Upper lobe of left lung (tissue), 4 donors: ENCODE measurements around the gene LARGE1.

Experiments
- POLR2AphosphoS5 ChIP-seq, 2 donors: sonication (generic); formaldehyde crosslinking; IDR thresholded peaks; one replicate each; pipeline ENCODE4 v1.5.1; 2017; ENCODE audit warnings: antibody characterized with exemption in 2 of 2
- TF ChIP-seq, protein P1 (sequence below), 6 experiments: fragments of 450-650 bp in 4 of 6; fragments of 200-600 bp in 2 of 6; sonication (generic) in 2 of 6; IDR thresholded peaks; one replicate each; pipeline ENCODE4 v1.5.1; 2016 to 2019; ENCODE audit warnings: antibody characterized with exemption in 6 of 6

DNA sequence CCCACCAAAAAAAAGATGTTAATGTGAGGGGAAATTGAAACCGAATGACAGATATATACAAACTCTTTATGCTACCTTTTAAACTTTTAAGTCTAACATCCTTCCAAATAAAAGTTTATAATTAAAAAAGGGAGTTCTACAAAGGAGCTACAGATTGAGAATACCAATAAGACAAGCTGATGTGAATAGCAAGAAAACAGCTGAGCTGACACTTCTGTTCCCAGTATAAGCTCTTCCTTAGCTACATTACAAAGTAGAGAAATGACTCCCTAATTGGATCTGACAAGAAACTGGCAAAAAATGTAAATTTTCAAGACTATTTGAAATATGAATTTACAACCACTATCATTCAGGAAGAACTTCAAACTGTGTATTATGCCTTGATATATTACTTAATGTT, 567.5 kb downstream of the LARGE1 start:
- TF ChIP-seq POLR2AphosphoS5 (IDR thresholded peaks at IDR 0.05), result no peak
- TF ChIP-seq, protein P1, sequence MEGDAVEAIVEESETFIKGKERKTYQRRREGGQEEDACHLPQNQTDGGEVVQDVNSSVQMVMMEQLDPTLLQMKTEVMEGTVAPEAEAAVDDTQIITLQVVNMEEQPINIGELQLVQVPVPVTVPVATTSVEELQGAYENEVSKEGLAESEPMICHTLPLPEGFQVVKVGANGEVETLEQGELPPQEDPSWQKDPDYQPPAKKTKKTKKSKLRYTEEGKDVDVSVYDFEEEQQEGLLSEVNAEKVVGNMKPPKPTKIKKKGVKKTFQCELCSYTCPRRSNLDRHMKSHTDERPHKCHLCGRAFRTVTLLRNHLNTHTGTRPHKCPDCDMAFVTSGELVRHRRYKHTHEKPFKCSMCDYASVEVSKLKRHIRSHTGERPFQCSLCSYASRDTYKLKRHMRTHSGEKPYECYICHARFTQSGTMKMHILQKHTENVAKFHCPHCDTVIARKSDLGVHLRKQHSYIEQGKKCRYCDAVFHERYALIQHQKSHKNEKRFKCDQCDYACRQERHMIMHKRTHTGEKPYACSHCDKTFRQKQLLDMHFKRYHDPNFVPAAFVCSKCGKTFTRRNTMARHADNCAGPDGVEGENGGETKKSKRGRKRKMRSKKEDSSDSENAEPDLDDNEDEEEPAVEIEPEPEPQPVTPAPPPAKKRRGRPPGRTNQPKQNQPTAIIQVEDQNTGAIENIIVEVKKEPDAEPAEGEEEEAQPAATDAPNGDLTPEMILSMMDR (IDR thresholded peaks at IDR 0.05), result no peak
